GM12864 (cell line): ENCODE measurements around the gene SMARCE1.
"Not testable (repeated sequence)": the region's sequence is repeated elsewhere in the genome, so short reads cannot be mapped to it uniquely, and the experiment has no call there.

Source experiments
- DNase-seq: peaks from one replicate; pipeline ENCODE4 v3.0.0-alpha.2; 2011; ENCODE audit warnings: low read depth
- H3K4me3 ChIP-seq: 2 replicates; pipeline ENCODE4 v1.5.1; 2011; ENCODE audit warnings: mild to moderate bottlenecking, low read depth, low read length, control low read depth
- TF ChIP-seq, protein P1 (sequence below): IDR thresholded peaks from 2 replicates; pipeline ENCODE4 v1.5.1; 2011; ENCODE audit warnings: low read depth, mild to moderate bottlenecking, moderate library complexity, low read length, control low read depth, inconsistent platforms; ENCODE audit errors: missing control alignments

SMARCE1 gene

GRCh38 chr17:40598301-40598618 lies 49.4 kb downstream of the SMARCE1 start:
- no peak overlapping the region for H3K4me3 ChIP-seq
- TF ChIP-seq, protein P1, sequence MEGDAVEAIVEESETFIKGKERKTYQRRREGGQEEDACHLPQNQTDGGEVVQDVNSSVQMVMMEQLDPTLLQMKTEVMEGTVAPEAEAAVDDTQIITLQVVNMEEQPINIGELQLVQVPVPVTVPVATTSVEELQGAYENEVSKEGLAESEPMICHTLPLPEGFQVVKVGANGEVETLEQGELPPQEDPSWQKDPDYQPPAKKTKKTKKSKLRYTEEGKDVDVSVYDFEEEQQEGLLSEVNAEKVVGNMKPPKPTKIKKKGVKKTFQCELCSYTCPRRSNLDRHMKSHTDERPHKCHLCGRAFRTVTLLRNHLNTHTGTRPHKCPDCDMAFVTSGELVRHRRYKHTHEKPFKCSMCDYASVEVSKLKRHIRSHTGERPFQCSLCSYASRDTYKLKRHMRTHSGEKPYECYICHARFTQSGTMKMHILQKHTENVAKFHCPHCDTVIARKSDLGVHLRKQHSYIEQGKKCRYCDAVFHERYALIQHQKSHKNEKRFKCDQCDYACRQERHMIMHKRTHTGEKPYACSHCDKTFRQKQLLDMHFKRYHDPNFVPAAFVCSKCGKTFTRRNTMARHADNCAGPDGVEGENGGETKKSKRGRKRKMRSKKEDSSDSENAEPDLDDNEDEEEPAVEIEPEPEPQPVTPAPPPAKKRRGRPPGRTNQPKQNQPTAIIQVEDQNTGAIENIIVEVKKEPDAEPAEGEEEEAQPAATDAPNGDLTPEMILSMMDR, result no peak
- no peak for DNase-seq

GRCh38 chr17:40597556-40598300 lies 49.9 kb downstream of the SMARCE1 start:
- H3K4me3 ChIP-seq, result no peak overlapping the region
- TF ChIP-seq, protein P1, result no peak
- peak; percentile 37 for DNase-seq

DNA sequence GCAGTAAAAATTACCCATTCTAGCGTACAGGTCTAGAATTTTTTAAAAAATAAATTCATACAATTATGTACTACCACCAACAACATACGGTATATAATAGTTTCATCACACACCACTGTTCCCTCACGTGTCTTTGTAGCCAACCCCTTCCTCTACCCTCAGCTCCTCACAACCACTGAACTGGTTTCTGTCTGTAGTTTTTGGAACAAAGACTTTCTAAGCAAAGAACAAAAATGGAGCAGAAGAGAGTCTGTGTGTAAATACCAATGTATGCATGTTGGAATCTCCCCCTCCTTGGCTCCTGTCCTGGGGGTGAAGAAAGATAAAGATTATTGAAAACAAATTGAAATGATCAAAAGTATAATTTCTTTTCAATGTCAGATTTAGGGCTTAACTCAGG lies 50.5 kb downstream of the SMARCE1 start:
- DNase-seq, result no peak
- H3K4me3 ChIP-seq, result no peak overlapping the region
- TF ChIP-seq, protein P1, result no peak

DNA sequence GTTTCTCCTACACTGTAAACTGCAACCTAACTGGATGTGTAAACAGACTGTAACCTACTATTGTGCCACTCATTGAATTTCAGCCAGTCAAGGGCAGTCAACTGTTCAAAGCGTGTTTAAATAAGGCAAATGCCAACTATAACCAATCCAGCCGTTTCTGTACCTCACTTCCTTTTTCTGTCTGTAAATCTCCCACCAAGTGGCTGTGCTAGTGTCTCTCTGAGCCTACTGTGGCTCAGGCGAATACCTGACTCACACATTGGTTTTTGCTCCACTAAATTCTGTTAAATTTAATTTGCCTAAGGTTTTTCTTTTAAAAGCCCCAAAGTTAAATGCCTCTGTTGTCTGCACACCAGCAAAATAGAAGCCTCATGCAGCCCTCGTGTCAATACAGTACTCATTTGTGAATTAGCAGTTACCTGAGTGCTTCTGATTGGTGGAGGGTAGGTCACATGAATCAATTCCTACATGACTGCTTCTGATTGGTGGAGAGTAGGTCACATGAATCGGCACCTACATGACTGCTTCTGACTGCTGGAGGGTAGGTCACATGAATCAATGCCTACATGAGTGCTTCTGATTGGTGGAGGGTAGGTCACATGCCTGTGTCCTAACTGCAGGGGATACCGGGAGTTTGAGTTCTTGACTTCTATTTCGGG lies 51.2 kb downstream of the SMARCE1 start:
- TF ChIP-seq, protein P1, result no peak
- peak; percentile 66 for DNase-seq
- H3K4me3 ChIP-seq, result no peak overlapping the region

- no peak for DNase-seq
- H3K4me3 ChIP-seq, result no peak overlapping the region
- TF ChIP-seq, protein P1, result no peak
These were observed 56.9 kb downstream of the SMARCE1 start for GRCh38 chr17:40590742-40591141.

DNA sequence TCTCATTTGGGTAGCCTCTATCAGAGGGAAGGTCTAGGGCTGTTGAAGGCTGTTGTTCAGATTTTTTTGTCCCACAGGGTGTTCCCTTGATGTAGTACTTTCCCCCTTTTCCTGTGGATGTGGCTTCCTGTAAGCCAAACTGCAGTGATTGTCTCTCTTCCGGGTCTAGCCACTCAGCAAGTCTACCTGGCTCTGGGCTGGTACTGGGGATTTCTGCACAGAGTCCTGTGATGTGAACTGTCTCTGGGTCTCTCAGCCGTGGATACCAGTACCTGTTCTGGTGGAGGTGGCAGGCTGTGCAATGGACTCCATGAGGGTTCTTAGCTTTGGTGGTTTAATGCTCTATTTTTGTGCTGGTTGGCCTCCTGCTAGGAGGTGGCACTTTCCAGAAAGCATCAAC lies 59.1 kb downstream of the SMARCE1 start:
- H3K4me3 ChIP-seq, result no peak overlapping the region
- DNase-seq, result no peak
- TF ChIP-seq, protein P1, result no peak

- not testable (repeated sequence) for H3K4me3 ChIP-seq, DNase-seq
These were observed 61.4 kb downstream of the SMARCE1 start for GRCh38 chr17:40586264-40586663.

GRCh38 chr17:40584950-40585349 lies 62.7 kb downstream of the SMARCE1 start:
- not testable (repeated sequence) for H3K4me3 ChIP-seq, DNase-seq
